ENCODE results near the gene TRIM66. TPM values are rescaled to one million over a fixed set of nuclear protein-coding genes. Genes with fewer than 3 reads are reported as not detected.

The TRIM66 gene
- total and polyA plus RNA-seq, 2 experiments from 2014 or later = 1.5 TPM

DNA sequence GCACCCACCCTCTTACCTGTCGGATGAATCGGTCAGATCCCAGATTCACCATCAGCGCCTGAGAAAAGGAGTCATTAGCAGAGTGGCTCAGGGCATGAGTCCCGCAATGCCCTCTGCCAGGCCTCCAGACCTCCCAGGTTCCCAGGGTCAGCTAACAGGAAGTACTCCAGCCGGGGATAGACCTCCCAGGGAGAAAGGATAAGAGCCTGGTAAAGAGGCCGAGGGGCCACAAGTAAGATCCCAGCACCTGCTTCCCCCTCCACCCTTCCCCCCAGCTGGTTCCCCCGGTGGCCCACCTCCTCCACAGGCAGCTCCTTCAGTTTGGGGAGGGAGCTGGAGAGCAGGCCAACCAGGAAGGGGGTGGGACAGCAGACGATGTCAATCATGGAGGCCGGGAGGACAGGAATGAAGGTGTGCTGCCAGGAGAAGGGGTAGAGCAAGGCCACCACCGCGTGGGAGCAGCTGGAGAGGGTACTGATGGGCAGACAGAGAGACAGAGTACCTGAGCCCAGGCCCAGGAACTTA, 16.5 kb upstream of the TRIM66 start:
- H3K4me3 ChIP-seq = no peak overlapping the region
- H3K27ac ChIP-seq = no peak overlapping the region
- no peak overlapping the region for H3K9ac ChIP-seq
- no peak for DNase-seq
- H2AFZ ChIP-seq = no peak overlapping the region
- H3K79me2 ChIP-seq (ENCODE audit: insufficient read depth) = no peaks in the 10 kb centered on the region
- no peaks in the 10 kb centered on the region for H4K20me1 ChIP-seq (ENCODE audit: insufficient read depth)
- H3K4me2 ChIP-seq (ENCODE audit: unreplicated experiment) = no peak overlapping the region
- TF ChIP-seq EZH2 (IDR thresholded peaks at IDR 0.05; ENCODE audit: insufficient read depth, poor library complexity, severe bottlenecking) (no peak), EZH2phosphoT487 (IDR thresholded peaks at IDR 0.05; ENCODE audit: insufficient read depth, low read depth) (no peak)
- H3F3A ChIP-seq (ENCODE audit: insufficient read depth) = no peaks in the 10 kb centered on the region
- in situ Hi-C loops (cut with MboI) = no loop called here
- H3K36me3 ChIP-seq (ENCODE audit: low read depth) = peaks cover 6% of the 10 kb centered on the region; the same call in 1 of the 2 replicates
- no peaks in the 10 kb centered on the region for H3K9me3 ChIP-seq (ENCODE audit: low read depth)
- no peaks in the 10 kb centered on the region for H3K27me3 ChIP-seq (replicated peaks; ENCODE audit: insufficient read depth)
- no peaks in the 10 kb centered on the region for H3K9me2 ChIP-seq (ENCODE audit: insufficient read depth)
- WGBS, 2 experiments (ENCODE audit: low coverage in 1 of 2, low lambda C conversion rate in 2 of 2, missing lambda C conversion rate in 2 of 2) = 85 to 88% methylated on average over 10 to 11 of the region's 11 CpGs
- H3K4me1 ChIP-seq (ENCODE audit: insufficient read depth) = peaks cover 13% of the 10 kb centered on the region

DNA sequence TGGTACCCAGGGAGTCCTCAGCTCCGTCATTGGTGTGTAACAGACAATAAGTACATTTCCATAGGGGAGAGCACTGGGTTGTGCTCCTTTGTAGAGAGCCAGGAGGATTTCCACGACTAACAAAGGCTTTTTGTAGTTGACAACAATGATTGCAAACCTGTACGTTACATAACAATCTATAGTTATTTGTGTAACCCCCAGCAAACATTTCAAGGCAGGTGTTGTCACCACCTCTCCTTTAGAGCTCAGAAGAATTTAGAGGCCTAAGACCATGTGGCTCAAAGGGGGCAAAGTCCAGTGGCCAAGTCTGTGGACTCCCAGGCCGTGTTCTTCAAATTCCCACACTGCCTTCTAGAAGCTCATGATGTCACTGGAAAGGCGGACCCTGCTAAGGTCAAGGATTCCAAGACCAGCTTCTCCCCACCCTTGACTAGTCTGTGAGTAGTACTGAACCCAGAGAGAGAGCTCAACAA, 15.9 kb upstream of the TRIM66 start:
- H3K9ac ChIP-seq = no peak overlapping the region
- no peaks in the 10 kb centered on the region for H3K79me2 ChIP-seq (ENCODE audit: insufficient read depth)
- no peak overlapping the region for H3K4me2 ChIP-seq (ENCODE audit: unreplicated experiment)
- no peaks in the 10 kb centered on the region for H3K9me3 ChIP-seq (ENCODE audit: low read depth)
- H4K20me1 ChIP-seq (ENCODE audit: insufficient read depth) = no peaks in the 10 kb centered on the region
- in situ Hi-C loops (cut with MboI) = no loop called here
- WGBS, 2 experiments (ENCODE audit: low coverage in 1 of 2, low lambda C conversion rate in 2 of 2, missing lambda C conversion rate in 2 of 2) = 82% methylated on average over 5 of the region's 5 CpGs
- H3K9me2 ChIP-seq (ENCODE audit: insufficient read depth) = no peaks in the 10 kb centered on the region
- no peaks in the 10 kb centered on the region for H3F3A ChIP-seq (ENCODE audit: insufficient read depth)
- H3K4me3 ChIP-seq = no peak overlapping the region
- no peak for DNase-seq
- no peak for TF ChIP-seq EZH2 (IDR thresholded peaks at IDR 0.05; ENCODE audit: insufficient read depth, poor library complexity, severe bottlenecking)
- no peak for TF ChIP-seq EZH2phosphoT487 (IDR thresholded peaks at IDR 0.05; ENCODE audit: insufficient read depth, low read depth)
- no peak overlapping the region for H3K27ac ChIP-seq
- peaks cover 6% of the 10 kb centered on the region; the same call in 1 of the 2 replicates for H3K36me3 ChIP-seq (ENCODE audit: low read depth)
- H3K4me1 ChIP-seq (ENCODE audit: insufficient read depth) = peaks cover 13% of the 10 kb centered on the region
- H3K27me3 ChIP-seq (replicated peaks; ENCODE audit: insufficient read depth) = no peaks in the 10 kb centered on the region
- no peak overlapping the region for H2AFZ ChIP-seq

DNA sequence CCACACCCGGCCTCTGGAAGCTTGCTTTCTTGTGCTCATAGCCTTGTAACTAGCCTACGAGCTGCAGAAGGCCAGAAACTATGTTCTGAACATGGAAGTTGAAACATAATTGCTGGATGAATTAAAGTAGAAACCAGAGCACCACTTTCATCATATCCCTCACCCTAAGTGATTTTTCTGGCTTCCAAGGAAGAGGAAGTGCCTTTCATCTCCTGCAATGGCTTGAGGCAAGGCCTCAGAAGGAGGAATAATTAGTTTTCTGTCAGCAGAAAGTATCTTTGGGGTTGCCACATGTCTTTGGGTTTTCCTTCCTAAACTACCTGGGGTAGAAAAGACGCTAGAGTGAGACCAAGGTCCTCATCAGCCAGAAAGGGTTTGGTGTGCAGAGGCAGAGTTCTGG, 14.6 kb upstream of the TRIM66 start:
- no peak overlapping the region for H3K4me2 ChIP-seq (ENCODE audit: unreplicated experiment)
- H4K20me1 ChIP-seq (ENCODE audit: insufficient read depth) = no peaks in the 10 kb centered on the region

DNA sequence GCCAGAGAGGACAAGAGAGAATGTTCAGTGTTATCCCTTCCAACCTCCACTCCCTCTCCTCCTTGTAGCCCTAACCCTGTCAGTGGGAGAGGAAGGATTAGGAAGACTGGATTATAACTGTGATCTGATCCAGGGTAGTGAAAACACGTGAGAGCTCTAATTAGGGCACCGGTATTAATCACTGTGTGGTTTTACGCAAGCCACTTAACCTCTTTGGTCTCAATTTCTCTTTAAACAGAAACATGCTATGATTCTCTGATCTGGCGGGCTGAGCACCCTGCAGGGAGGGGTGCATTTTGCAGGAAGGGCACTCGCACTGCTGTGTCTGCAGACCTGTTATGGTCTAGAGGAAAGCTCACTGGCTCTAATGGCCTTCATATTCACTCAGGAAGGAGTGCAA, 11.7 kb upstream of the TRIM66 start:
- Histone ChIP-seq H3K9me3 (ENCODE audit: low read depth) (no peaks in the 10 kb centered on the region), H3K27me3 (replicated peaks; ENCODE audit: insufficient read depth) (no peaks in the 10 kb centered on the region), H3K4me2 (ENCODE audit: unreplicated experiment) (no peak overlapping the region), H3K4me3 (no peak overlapping the region), H2AFZ (no peak overlapping the region), H3K79me2 (ENCODE audit: insufficient read depth) (0 out of 2 replicates have a peak, but pooled peaks cover 7% of the 10 kb centered on the region), H3K4me1 (ENCODE audit: insufficient read depth) (peaks cover 8% of the 10 kb centered on the region; the same call in 1 of the 2 replicates), H3F3A (ENCODE audit: insufficient read depth) (0 out of 2 replicates have a peak, but pooled peaks cover 12% of the 10 kb centered on the region), H3K27ac (no peak overlapping the region), H3K9me2 (ENCODE audit: insufficient read depth) (no peaks in the 10 kb centered on the region), H4K20me1 (ENCODE audit: insufficient read depth) (no peaks in the 10 kb centered on the region), H3K9ac (no peak overlapping the region), H3K36me3 (ENCODE audit: low read depth) (peaks cover 6% of the 10 kb centered on the region; the same call in 1 of the 2 replicates)
- no peak for DNase-seq
- 62 to 70% methylated on average over 5 of the region's 5 CpGs for WGBS, 2 experiments (ENCODE audit: low coverage in 1 of 2, low lambda C conversion rate in 2 of 2, missing lambda C conversion rate in 2 of 2)
- in situ Hi-C loops (cut with MboI) = no loop called here
- TF ChIP-seq EZH2phosphoT487 (IDR thresholded peaks at IDR 0.05; ENCODE audit: insufficient read depth, low read depth) (no peak), EZH2 (IDR thresholded peaks at IDR 0.05; ENCODE audit: insufficient read depth, poor library complexity, severe bottlenecking) (no peak)

More for the DNA sequence above, 14.6 kb upstream of the TRIM66 start:
- 85 to 87% methylated on average over 3 of the region's 3 CpGs for WGBS, 2 experiments (ENCODE audit: low coverage in 1 of 2, low lambda C conversion rate in 2 of 2, missing lambda C conversion rate in 2 of 2)
- H3K79me2 ChIP-seq (ENCODE audit: insufficient read depth) = no peaks in the 10 kb centered on the region
- no peak overlapping the region for H2AFZ ChIP-seq
- H3K36me3 ChIP-seq (ENCODE audit: low read depth) = peaks cover 6% of the 10 kb centered on the region; the same call in 1 of the 2 replicates
- no peaks in the 10 kb centered on the region for H3K9me2 ChIP-seq (ENCODE audit: insufficient read depth)
- TF ChIP-seq EZH2 (IDR thresholded peaks at IDR 0.05; ENCODE audit: insufficient read depth, poor library complexity, severe bottlenecking) (no peak), EZH2phosphoT487 (IDR thresholded peaks at IDR 0.05; ENCODE audit: insufficient read depth, low read depth) (no peak)
- H3K27me3 ChIP-seq (replicated peaks; ENCODE audit: insufficient read depth) = no peaks in the 10 kb centered on the region
- H3K4me1 ChIP-seq (ENCODE audit: insufficient read depth) = peaks cover 13% of the 10 kb centered on the region
- no peaks in the 10 kb centered on the region for H3K9me3 ChIP-seq (ENCODE audit: low read depth)
- H3K4me3 ChIP-seq = no peak overlapping the region
- DNase-seq = no peak
- H3K9ac ChIP-seq = no peak overlapping the region
- no peaks in the 10 kb centered on the region for H3F3A ChIP-seq (ENCODE audit: insufficient read depth)
- no peak overlapping the region for H3K27ac ChIP-seq
- in situ Hi-C loops (cut with MboI) = no loop called here
